HEK293 (cell line): ENCODE data around the gene LGALS8.
A peak's percentile ranks its signal among the peaks of the same experiment; 100 is the strongest.

Experiments used
- BCL11B ChIP-seq: fragments of 450-650 bp; formaldehyde crosslinking; IDR thresholded peaks from 2 replicates; pipeline ENCODE4 v1.5.1; 2016; ENCODE audit warnings: low read depth, missing biosample characterization, missing genetic modification characterization
- FEZF1 ChIP-seq: fragments of 450-650 bp; formaldehyde crosslinking; IDR thresholded peaks from 2 replicates; pipeline ENCODE4 v1.5.1; 2016; ENCODE audit warnings: missing biosample characterization, missing genetic modification characterization
- GLI4 ChIP-seq: fragments of 450-650 bp; formaldehyde crosslinking; IDR thresholded peaks from 2 replicates; pipeline ENCODE4 v1.5.1; 2016; ENCODE audit warnings: missing biosample characterization, missing genetic modification characterization
- GLIS2 ChIP-seq: fragments of 450-650 bp; formaldehyde crosslinking; IDR thresholded peaks from 2 replicates; pipeline ENCODE4 v1.5.1; 2016; ENCODE audit warnings: missing biosample characterization, missing genetic modification characterization
- HOXC10 ChIP-seq: sonication (generic); formaldehyde crosslinking; IDR thresholded peaks from 2 replicates; pipeline ENCODE4 v1.8.1; 2023; ENCODE audit warnings: mild to moderate bottlenecking, missing genetic modification reagents
- HOXD13 ChIP-seq: sonication (generic); formaldehyde crosslinking; IDR thresholded peaks from 2 replicates; pipeline ENCODE4 v1.8.0; 2022; ENCODE audit warnings: missing genetic modification reagents, borderline replicate concordance
- MZF1 ChIP-seq: fragments of 450-650 bp; formaldehyde crosslinking; IDR thresholded peaks from 2 replicates; pipeline ENCODE4 v1.5.1; 2017; ENCODE audit warnings: missing biosample characterization, missing genetic modification characterization, borderline replicate concordance
- ZBTB17 ChIP-seq: fragments of 450-650 bp; formaldehyde crosslinking; IDR thresholded peaks from 2 replicates; pipeline ENCODE4 v1.5.1; 2016; ENCODE audit warnings: missing biosample characterization, missing genetic modification characterization
- ZFHX2 ChIP-seq: fragments of 450-650 bp; formaldehyde crosslinking; conservative IDR thresholded peaks from 2 replicates; pipeline ENCODE4 v1.5.1; 2016; ENCODE audit warnings: missing biosample characterization, missing genetic modification characterization
- ZNF112 ChIP-seq: fragments of 450-650 bp; formaldehyde crosslinking; IDR thresholded peaks from 2 replicates; pipeline ENCODE4 v1.5.0; 2017; ENCODE audit warnings: missing biosample characterization, missing genetic modification characterization
- ZNF114 ChIP-seq: fragments of 450-650 bp; formaldehyde crosslinking; IDR thresholded peaks from 2 replicates; pipeline ENCODE4 v1.5.0; 2017; ENCODE audit warnings: missing biosample characterization, missing genetic modification characterization
- ZNF148 ChIP-seq: fragments of 450-650 bp; formaldehyde crosslinking; IDR thresholded peaks from 2 replicates; pipeline ENCODE4 v1.5.0; 2017; ENCODE audit warnings: missing biosample characterization, missing genetic modification characterization, borderline replicate concordance
- ZNF155 ChIP-seq: fragments of 450-650 bp; formaldehyde crosslinking; IDR thresholded peaks from 2 replicates; pipeline ENCODE4 v1.5.1; 2016; ENCODE audit warnings: missing biosample characterization, missing genetic modification characterization
- ZNF175 ChIP-seq: fragments of 450-650 bp; formaldehyde crosslinking; IDR thresholded peaks from 2 replicates; pipeline ENCODE4 v1.5.1; 2016; ENCODE audit warnings: missing biosample characterization, missing genetic modification characterization
- ZNF2 ChIP-seq: fragments of 450-650 bp; formaldehyde crosslinking; IDR thresholded peaks from 2 replicates; pipeline ENCODE4 v1.5.1; 2016; ENCODE audit warnings: missing biosample characterization, missing genetic modification characterization
- ZNF211 ChIP-seq: fragments of 450-650 bp; formaldehyde crosslinking; IDR thresholded peaks from 2 replicates; pipeline ENCODE4 v1.5.1; 2016; ENCODE audit warnings: low read depth, missing biosample characterization, missing genetic modification characterization
- ZNF354C ChIP-seq: fragments of 450-650 bp; formaldehyde crosslinking; IDR thresholded peaks from 2 replicates; pipeline ENCODE4 v1.5.1; 2016; ENCODE audit warnings: missing biosample characterization, missing genetic modification characterization, low read depth, borderline replicate concordance
- ZNF449 ChIP-seq: fragments of 450-650 bp; formaldehyde crosslinking; IDR thresholded peaks from 2 replicates; pipeline ENCODE4 v1.5.1; 2017; ENCODE audit warnings: missing biosample characterization, mild to moderate bottlenecking, missing genetic modification characterization, moderate library complexity
- ZNF473 ChIP-seq: fragments of 450-650 bp; formaldehyde crosslinking; IDR thresholded peaks from 2 replicates; pipeline ENCODE4 v1.5.1; 2017; ENCODE audit warnings: missing biosample characterization, missing genetic modification characterization
- ZNF580 ChIP-seq: fragments of 450-650 bp; formaldehyde crosslinking; IDR thresholded peaks from 2 replicates; pipeline ENCODE4 v1.5.1; 2016; ENCODE audit warnings: missing biosample characterization, missing genetic modification characterization
- ZNF629 ChIP-seq: fragments of 450-650 bp; formaldehyde crosslinking; IDR thresholded peaks from 2 replicates; pipeline ENCODE4 v1.5.1; 2017; ENCODE audit warnings: missing biosample characterization, missing genetic modification characterization
- ZNF658 ChIP-seq: fragments of 450-650 bp; formaldehyde crosslinking; IDR thresholded peaks from 2 replicates; pipeline ENCODE4; 2016; ENCODE audit warnings: missing biosample characterization, missing genetic modification characterization
- ZNF843 ChIP-seq: fragments of 450-650 bp; formaldehyde crosslinking; IDR thresholded peaks from 2 replicates; pipeline ENCODE4 v1.5.1; 2016; ENCODE audit warnings: missing biosample characterization, missing genetic modification characterization
- ZSCAN18 ChIP-seq: fragments of 450-650 bp; formaldehyde crosslinking; IDR thresholded peaks from 2 replicates; pipeline ENCODE4 v1.5.1; 2016; ENCODE audit warnings: missing biosample characterization, missing genetic modification characterization
- TF ChIP-seq, protein P1 (sequence below): fragments of 450-650 bp; formaldehyde crosslinking; IDR thresholded peaks from 2 replicates; pipeline ENCODE4 v1.5.1; 2016; ENCODE audit warnings: missing biosample characterization, missing genetic modification characterization
- TF ChIP-seq, protein P2 (sequence below): fragments of 450-650 bp; IDR thresholded peaks from 2 replicates; pipeline ENCODE4 v1.5.1; 2018; ENCODE audit warnings: missing biosample characterization, mild to moderate bottlenecking, missing genetic modification characterization
- TF ChIP-seq, protein P3 (sequence below): fragments of 450-650 bp; formaldehyde crosslinking; IDR thresholded peaks from 2 replicates; pipeline ENCODE4 v1.5.1; 2016; ENCODE audit warnings: missing biosample characterization, missing genetic modification characterization, borderline replicate concordance

LGALS8 gene

DNA sequence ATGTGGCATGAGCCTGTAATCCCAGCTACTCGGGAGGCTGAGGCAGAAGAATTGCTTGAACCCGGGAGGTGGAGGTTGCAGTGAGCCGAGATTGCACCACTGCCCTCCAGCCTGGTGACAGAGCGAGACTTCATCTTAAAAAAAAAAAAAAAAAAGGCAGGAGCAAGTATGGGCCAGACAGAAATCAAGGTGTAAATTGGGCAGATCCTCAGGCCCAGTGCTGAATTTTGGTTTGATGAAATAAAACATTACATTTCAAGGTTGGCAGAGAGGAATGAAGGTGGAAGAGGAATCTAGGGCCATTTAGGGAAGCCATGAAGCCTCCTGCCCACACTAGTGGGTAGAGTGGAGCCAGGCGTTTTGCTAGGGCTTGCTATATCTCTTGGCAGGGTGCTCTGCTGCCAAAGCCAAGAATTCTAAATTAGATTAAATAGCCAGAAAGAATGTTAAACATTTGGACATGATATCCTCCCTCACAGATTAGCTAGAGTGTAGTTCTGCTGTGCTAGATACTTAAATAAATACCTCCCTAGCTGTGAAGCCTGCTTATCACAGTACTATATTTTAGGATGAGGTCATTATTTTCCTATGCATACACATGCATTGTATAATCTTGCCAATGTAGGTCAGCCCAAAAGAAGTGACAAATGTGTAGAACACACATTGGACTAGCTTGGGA lies 16.6 kb upstream of the LGALS8 start (continued):
- TF ChIP-seq, protein P1, sequence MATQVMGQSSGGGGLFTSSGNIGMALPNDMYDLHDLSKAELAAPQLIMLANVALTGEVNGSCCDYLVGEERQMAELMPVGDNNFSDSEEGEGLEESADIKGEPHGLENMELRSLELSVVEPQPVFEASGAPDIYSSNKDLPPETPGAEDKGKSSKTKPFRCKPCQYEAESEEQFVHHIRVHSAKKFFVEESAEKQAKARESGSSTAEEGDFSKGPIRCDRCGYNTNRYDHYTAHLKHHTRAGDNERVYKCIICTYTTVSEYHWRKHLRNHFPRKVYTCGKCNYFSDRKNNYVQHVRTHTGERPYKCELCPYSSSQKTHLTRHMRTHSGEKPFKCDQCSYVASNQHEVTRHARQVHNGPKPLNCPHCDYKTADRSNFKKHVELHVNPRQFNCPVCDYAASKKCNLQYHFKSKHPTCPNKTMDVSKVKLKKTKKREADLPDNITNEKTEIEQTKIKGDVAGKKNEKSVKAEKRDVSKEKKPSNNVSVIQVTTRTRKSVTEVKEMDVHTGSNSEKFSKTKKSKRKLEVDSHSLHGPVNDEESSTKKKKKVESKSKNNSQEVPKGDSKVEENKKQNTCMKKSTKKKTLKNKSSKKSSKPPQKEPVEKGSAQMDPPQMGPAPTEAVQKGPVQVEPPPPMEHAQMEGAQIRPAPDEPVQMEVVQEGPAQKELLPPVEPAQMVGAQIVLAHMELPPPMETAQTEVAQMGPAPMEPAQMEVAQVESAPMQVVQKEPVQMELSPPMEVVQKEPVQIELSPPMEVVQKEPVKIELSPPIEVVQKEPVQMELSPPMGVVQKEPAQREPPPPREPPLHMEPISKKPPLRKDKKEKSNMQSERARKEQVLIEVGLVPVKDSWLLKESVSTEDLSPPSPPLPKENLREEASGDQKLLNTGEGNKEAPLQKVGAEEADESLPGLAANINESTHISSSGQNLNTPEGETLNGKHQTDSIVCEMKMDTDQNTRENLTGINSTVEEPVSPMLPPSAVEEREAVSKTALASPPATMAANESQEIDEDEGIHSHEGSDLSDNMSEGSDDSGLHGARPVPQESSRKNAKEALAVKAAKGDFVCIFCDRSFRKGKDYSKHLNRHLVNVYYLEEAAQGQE (tag by site-specific recombination): no peak
- TF ChIP-seq ZNF211 (tag by site-specific recombination): no peak
- TF ChIP-seq, protein P2, sequence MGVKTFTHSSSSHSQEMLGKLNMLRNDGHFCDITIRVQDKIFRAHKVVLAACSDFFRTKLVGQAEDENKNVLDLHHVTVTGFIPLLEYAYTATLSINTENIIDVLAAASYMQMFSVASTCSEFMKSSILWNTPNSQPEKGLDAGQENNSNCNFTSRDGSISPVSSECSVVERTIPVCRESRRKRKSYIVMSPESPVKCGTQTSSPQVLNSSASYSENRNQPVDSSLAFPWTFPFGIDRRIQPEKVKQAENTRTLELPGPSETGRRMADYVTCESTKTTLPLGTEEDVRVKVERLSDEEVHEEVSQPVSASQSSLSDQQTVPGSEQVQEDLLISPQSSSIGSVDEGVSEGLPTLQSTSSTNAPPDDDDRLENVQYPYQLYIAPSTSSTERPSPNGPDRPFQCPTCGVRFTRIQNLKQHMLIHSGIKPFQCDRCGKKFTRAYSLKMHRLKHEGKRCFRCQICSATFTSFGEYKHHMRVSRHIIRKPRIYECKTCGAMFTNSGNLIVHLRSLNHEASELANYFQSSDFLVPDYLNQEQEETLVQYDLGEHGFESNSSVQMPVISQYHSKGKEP (tag by site-specific recombination): peak; percentile 58; the same call in 1 of the 2 replicates
- TF ChIP-seq MZF1 (tag by site-specific recombination): no peak
- no peak for TF ChIP-seq ZNF580 (tag by site-specific recombination)
- peak; percentile 89; the same call in 1 of the 2 replicates for TF ChIP-seq ZNF843
- no peak for TF ChIP-seq ZNF175 (tag by site-specific recombination)
- no peak for TF ChIP-seq ZNF449 (tag by site-specific recombination)
- no peak for TF ChIP-seq ZSCAN18 (tag by site-specific recombination)
- TF ChIP-seq ZNF155 (tag by site-specific recombination): no peak
- no peak for TF ChIP-seq BCL11B (tag by site-specific recombination)
- no peak for TF ChIP-seq ZNF148 (tag by site-specific recombination)
- peak; percentile 33; the same call in 1 of the 2 replicates for TF ChIP-seq ZBTB17 (tag by site-specific recombination)
- TF ChIP-seq ZNF112 (tag by site-specific recombination): no peak
- no peak for TF ChIP-seq GLI4 (tag by site-specific recombination)
- TF ChIP-seq FEZF1 (tag by site-specific recombination): peak; percentile 13; the same call in 1 of the 2 replicates
- TF ChIP-seq ZNF658 (tag by site-specific recombination): no peak
- TF ChIP-seq GLIS2 (tag by site-specific recombination): no peak
- TF ChIP-seq, protein P3, sequence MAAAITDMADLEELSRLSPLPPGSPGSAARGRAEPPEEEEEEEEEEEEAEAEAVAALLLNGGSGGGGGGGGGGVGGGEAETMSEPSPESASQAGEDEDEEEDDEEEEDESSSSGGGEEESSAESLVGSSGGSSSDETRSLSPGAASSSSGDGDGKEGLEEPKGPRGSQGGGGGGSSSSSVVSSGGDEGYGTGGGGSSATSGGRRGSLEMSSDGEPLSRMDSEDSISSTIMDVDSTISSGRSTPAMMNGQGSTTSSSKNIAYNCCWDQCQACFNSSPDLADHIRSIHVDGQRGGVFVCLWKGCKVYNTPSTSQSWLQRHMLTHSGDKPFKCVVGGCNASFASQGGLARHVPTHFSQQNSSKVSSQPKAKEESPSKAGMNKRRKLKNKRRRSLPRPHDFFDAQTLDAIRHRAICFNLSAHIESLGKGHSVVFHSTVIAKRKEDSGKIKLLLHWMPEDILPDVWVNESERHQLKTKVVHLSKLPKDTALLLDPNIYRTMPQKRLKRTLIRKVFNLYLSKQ (tag by site-specific recombination): no peak
- peak; percentile 89 for TF ChIP-seq ZNF629 (tag by site-specific recombination)
- no peak for TF ChIP-seq HOXC10
- TF ChIP-seq HOXD13: no peak
- 0 out of 2 replicates have a peak, but pooled peaks have one; percentile 18 for TF ChIP-seq ZNF2 (tag by site-specific recombination)
- TF ChIP-seq ZNF114 (tag by site-specific recombination): no peak
- no peak for TF ChIP-seq ZNF354C (tag by site-specific recombination)
- TF ChIP-seq ZNF473 (tag by site-specific recombination): no peak
- peak; percentile 20; the same call in 1 of the 2 replicates for TF ChIP-seq ZFHX2 (tag by site-specific recombination)
